Colon (tissue), 2 donors: ENCODE data around the gene SERPINB1.
"Not testable (repeated sequence)": the region's sequence is repeated elsewhere in the genome, so short reads cannot be mapped to it uniquely, and the experiment has no call there.

ENCODE experiments used
- FAIRE-seq: peaks from 2 replicates; lab custom pipeline; 2012; peaks lifted over from hg19 to GRCh38; lab: Jason Lieb, UNC
- donor health status: control.
- donor health status: control.

The SERPINB1 gene

GRCh38 chr6:2865694-2866151 is 24.1 kb upstream of the SERPINB1 start:
- no peak for FAIRE-seq

DNA sequence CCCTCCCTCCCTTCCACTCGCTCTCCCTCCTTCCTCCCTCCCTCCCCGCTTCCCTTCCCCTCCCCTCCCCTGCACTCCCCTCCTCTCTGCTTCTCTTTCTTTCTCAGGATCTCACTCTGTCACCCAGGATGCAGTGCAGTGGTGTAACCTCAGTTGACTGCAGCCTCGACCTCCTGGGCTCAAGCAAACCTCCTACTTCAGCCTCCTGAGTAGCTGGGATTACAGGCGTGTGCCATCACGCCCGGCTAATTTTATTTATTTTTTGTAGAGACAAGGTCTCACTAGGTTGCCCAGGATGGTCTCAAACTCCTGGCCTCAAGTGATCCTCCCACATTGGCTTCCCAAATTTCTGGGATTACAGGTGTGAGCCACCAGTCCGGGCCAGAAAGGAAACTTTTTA is 23.6 kb upstream of the SERPINB1 start:
- FAIRE-seq: no peak

GRCh38 chr6:2863901-2864300 is 22.2 kb upstream of the SERPINB1 start:
- no peak for FAIRE-seq

GRCh38 chr6:2862712-2863181 is 21.1 kb upstream of the SERPINB1 start:
- no peak for FAIRE-seq

GRCh38 chr6:2861822-2862164 is 20.1 kb upstream of the SERPINB1 start:
- FAIRE-seq: no peak

GRCh38 chr6:2861060-2861821 is 19.6 kb upstream of the SERPINB1 start:
- FAIRE-seq: no peak

DNA sequence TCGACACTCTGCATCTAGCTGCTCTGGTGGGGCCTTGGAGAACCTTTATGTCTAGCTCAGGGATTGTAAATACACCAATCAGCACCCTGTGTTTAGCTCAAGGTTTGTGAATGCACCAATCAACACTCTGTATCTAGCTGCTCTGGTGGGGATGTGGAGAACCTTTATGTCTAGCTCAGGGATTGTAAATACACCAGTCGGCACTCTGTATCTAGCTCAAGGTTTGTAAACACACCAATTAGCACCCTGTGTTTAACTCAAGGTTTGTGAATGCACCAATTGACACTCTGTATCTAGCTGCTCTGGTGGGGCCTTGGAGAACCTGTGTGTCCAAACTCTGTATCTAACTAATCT is 19.0 kb upstream of the SERPINB1 start:
- not testable (repeated sequence) for FAIRE-seq

- not testable (repeated sequence) for FAIRE-seq
Measured at GRCh38 chr6:2859798-2860705, 18.4 kb upstream of the SERPINB1 start.

GRCh38 chr6:2859185-2859700 is 17.6 kb upstream of the SERPINB1 start:
- FAIRE-seq: no peak

DNA sequence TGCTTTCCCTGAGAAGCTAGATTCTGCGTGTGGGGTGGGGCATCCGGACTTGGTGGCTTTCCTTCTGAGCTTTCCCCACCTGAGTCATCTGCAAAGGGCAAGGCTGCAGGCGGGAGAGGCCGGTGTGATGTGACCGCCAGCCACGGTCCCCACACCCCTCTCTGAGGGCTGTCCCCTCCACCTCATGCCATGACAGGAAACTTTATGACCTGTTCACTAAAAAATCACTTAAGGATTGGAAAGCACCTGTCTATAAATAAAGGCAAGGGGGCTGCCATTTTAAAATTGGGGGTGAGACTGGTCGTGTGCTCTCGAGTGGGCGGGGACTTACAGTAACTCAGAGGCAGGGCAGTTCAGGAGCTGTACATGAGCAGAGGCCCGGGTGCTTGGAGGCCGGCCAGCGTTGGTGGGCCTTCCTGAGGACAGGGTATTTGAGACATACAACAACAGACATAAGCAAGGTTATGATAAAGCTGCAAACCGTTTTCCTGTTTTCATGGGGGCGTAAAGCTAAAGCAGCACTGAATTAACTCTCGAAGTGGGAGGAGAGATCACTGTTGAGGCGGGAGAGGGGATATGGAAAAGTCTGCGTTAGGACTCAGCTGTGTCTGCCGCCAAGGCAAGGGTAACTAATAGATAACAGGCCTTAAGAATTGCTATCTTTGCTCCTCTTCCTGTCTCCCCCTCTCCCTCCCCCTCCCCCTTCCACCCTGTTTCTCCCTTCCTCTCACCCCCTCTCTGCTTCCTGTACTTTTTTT is 16.1 kb upstream of the SERPINB1 start:
- no peak for FAIRE-seq

GRCh38 chr6:2857185-2857579 is 15.5 kb upstream of the SERPINB1 start:
- FAIRE-seq: no peak

DNA sequence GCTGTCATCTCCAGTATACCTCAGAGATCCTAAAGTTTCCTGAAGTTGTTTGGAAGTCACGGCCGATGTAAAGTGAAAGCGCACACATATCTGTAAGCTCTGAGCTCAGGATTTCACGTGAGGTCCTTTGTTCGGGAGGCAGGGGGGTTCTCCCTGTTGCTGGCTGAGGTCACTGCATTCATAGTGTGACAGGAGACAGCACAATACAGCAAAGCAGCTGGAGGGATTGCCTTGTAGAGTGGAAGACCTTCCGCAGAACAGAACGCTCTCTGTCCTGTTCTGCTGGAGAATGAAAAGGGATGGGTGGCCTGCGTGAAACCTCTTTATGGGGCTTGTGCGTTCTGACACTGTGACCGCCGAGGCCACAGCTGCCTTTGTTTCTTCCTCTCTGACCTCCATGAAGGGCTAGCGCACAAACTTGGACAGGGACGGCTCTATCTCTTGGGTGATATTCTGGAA is 13.4 kb upstream of the SERPINB1 start:
- no peak for FAIRE-seq

DNA sequence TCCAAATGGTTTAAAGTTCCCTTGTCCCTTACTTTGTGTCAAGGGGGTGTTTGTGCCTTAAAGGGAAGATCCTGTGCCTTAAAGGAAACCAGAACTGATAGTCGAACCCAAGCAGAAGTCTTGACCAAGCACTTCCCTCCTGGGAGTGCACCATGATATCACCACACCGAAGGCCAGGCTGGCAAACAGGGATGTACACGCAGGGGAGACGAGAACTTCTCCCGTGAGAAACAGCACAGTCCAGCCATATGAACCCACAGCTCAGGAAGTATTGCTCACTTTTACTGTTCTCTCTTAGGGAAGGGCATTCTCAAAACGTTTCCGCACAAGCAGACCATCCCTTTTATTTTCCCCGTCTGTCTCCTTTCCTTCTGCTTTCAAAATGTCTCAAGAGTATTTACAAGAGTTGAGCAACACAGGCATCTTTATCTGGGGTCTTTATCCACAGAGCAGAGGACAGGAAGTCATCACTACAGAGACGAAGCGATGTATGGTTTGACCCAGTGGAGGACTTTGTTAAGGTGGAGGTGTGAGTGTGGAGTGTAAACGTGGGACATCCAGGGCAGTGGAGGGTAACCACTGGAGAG is 12.8 kb upstream of the SERPINB1 start:
- no peak for FAIRE-seq

DNA sequence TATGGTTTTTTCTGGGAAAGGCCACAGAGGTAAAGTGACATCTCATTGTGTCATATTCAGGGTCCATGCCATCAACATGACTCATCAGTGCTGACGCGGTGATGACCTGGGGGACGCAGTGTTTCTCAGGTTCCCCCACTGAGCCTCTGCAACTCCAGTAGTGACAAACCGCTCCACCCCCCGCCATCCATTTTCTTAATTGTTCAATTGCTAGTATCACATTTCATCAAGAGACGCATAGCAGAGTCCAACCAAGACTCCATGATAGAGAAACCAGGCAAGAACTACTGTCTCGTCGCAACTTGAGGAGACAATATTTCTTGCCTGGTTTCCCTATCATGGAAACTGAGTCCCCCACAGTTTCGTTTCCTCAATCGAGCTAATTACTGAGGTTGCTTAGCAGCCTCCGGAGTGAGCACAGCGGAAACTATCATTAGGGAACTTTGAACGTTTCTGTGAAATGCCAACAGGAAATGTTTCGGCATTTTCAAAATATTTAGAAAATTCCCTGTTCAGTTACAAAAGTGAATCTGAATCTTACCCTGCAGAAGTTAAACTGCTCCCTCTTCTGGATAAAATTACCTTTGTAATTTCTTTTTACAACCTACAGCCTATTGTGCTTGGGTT is 12.2 kb upstream of the SERPINB1 start:
- no peak for FAIRE-seq

DNA sequence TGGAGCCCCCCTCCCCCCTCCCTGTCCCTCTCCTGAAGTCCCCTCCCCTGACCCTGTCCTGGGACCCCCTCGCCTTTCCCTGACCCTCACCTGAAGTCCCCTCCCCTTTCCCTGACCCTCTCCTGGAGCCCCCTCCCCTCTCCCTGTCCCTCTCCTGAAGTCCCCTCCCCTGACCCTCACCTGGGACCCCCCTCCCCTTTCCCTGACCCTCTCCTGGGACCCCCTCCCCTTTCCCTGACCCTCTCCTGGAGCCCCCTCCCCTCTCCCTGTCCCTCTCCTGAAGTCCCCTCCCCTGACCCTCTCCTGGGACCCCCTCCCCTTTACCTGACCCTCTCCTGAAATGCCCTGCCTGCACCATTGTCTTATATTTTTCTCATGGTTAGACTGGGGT is 11.7 kb upstream of the SERPINB1 start:
- FAIRE-seq: not testable (repeated sequence)

- FAIRE-seq: no peak
Measured at GRCh38 chr6:2852921-2853322, 11.3 kb upstream of the SERPINB1 start.

DNA sequence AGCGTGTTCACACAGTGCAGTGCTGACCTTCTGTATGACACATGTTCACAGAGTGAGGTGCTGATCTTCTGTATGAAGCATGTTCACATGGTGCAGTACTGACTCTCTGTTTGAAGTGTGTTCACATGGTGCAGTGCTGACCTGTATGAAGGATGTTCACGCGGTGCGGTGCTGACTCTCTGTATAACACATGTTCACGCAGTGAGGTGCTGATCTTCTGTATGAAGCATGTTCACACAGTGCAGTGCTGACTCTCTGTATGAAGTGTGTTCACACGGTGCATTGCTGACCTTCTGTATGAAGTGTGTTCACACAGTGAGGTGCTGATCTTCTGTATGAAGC is 10.8 kb upstream of the SERPINB1 start:
- no peak for FAIRE-seq

GRCh38 chr6:2851727-2852513 is 10.3 kb upstream of the SERPINB1 start:
- no peak for FAIRE-seq

DNA sequence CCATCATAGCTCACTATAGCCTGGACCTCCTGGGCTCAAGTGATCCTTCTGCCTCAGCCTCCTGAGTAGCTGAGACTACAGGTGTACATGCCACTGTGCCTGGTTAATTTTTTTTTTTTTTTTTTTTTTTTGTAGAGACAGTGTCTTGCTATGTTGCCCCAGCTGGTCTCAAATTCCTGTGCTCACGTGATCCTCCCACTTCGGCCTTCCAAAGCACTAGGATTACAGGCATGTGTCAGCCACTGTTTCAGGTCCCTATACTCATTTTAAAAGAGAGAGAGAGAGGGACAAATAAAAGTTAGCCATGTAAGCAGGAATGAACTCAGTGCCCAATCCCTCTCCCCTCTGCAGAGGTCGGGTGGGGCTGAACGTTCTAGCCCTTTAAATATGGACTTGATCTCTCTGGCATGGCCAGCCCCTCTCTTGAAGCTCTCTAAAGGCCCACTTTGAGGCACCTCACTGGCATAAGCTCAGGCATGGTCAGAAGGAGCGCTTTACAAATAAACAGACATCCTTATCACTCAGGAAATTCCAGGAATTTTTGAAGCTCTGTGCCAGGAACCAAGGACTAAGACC is 9.0 kb upstream of the SERPINB1 start:
- no peak for FAIRE-seq

- no peak for FAIRE-seq
Measured at GRCh38 chr6:2848851-2849250, 7.2 kb upstream of the SERPINB1 start.
